ENCODE measurements around the gene NKX6-2.

DNA sequence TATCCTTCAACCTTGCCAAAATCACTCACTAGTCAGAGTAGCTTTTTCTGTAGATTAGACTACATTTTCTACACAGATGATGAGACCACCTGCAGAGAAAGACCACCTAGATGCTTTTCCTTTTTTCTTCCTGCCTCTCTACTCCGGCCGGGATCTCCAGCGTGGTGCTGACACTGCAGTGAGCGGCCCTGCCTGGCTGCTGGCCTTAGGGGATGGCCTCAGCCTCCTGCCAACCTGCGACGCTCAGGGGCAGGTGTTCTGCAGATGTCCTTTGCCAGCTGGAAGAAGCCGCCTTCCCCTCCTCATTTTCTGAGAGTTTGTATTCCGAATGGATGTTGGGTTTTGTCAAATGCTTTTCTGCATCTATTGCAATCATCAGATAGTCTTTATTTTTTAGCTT lies 43.5 kb upstream of the NKX6-2 start:
- TF ChIP-seq JUN (IDR thresholded peaks at IDR 0.05; ENCODE audit: low read depth, low read length) (no peak), BCL11A (IDR thresholded peaks at IDR 0.05; ENCODE audit: low read depth in 2 of 2, low read length in 2 of 2) (no peak), HDAC2 (IDR thresholded peaks at IDR 0.05; ENCODE audit: borderline replicate concordance in 1 of 2, low read depth in 2 of 2, low read length in 2 of 2) (no peak), POLR2AphosphoS5 (IDR thresholded peaks at IDR 0.05; ENCODE audit: low read depth, low read length) (no peak), CREB1 (IDR thresholded peaks at IDR 0.05) (no peak), TAF1 (IDR thresholded peaks at IDR 0.05; ENCODE audit: low read depth, low read length) (no peak), GABPA (IDR thresholded peaks at IDR 0.05; ENCODE audit: borderline replicate concordance, insufficient read depth, low read length) (no peak), ZNF274 (IDR thresholded peaks at IDR 0.05; ENCODE audit: borderline replicate concordance, extremely low read depth, low read length) (no peak)
- TF ChIP-seq, protein P1, sequence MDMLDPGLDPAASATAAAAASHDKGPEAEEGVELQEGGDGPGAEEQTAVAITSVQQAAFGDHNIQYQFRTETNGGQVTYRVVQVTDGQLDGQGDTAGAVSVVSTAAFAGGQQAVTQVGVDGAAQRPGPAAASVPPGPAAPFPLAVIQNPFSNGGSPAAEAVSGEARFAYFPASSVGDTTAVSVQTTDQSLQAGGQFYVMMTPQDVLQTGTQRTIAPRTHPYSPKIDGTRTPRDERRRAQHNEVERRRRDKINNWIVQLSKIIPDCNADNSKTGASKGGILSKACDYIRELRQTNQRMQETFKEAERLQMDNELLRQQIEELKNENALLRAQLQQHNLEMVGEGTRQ (IDR thresholded peaks at IDR 0.05; ENCODE audit: low read length): no peak
- TF ChIP-seq, protein P2, sequence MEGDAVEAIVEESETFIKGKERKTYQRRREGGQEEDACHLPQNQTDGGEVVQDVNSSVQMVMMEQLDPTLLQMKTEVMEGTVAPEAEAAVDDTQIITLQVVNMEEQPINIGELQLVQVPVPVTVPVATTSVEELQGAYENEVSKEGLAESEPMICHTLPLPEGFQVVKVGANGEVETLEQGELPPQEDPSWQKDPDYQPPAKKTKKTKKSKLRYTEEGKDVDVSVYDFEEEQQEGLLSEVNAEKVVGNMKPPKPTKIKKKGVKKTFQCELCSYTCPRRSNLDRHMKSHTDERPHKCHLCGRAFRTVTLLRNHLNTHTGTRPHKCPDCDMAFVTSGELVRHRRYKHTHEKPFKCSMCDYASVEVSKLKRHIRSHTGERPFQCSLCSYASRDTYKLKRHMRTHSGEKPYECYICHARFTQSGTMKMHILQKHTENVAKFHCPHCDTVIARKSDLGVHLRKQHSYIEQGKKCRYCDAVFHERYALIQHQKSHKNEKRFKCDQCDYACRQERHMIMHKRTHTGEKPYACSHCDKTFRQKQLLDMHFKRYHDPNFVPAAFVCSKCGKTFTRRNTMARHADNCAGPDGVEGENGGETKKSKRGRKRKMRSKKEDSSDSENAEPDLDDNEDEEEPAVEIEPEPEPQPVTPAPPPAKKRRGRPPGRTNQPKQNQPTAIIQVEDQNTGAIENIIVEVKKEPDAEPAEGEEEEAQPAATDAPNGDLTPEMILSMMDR (IDR thresholded peaks at IDR 0.05; ENCODE audit: control extremely low read depth in 1 of 3, insufficient read depth in 1 of 3, low read depth in 1 of 3, low read length in 3 of 3): no peak

Measured in H1 (cell line).